GM12878 (cell line): ENCODE results near the gene NID1. TPM values are rescaled to one million over a fixed set of nuclear protein-coding genes. Genes with fewer than 3 reads are reported as not detected.

Experiments used
- ATAC-seq: fragments of 200-7000 bp; cut with Tn5 transposase; 3 replicates; pipeline ENCODE4 v1.9.1; 2020; ENCODE audit warnings: mild to moderate bottlenecking, moderate library complexity
- BruUV-seq: library from RNA; stranded (reverse); fragments of 400-500 nt; replicated peaks from 2 replicates; lab custom pipeline; 2021; lab: Mats Ljungman, UMichigan
- CTCF ChIA-PET: fragments of 300-600 bp; sonication (Branson Sonifier 250); formaldehyde crosslinking; extraction: SDS; loops from one replicate; lab custom pipeline; 2021; ENCODE audit warnings: inconsistent platforms; lab: Yijun Ruan, JAX
- POLR2A ChIA-PET: fragments of 350-600 bp; formaldehyde crosslinking; extraction: SDS; loops from one replicate; lab custom pipeline; 2021; ENCODE audit warnings: inconsistent platforms; lab: Charles Lee
- RAD21 ChIA-PET: fragments of 300-600 bp; sonication (Branson Sonifier 250); formaldehyde crosslinking; loops from one replicate; lab custom pipeline; 2023; ENCODE audit warnings: antibody characterized with exemption; ENCODE audit not compliant: unreplicated experiment; lab: Charles Lee
- SMC1A ChIA-PET: fragments of 300-600 bp; sonication (Branson Sonifier 250); formaldehyde crosslinking; loops from one replicate; lab custom pipeline; 2023; ENCODE audit not compliant: unreplicated experiment, uncharacterized antibody; lab: Charles Lee
- DNase-seq: peaks from one replicate; pipeline ENCODE4 v3.0.0-alpha.2; 2011; ENCODE audit warnings: low read depth, low spot score
- FAIRE-seq: peaks from 3 replicates; lab custom pipeline; 2011; peaks lifted over from hg19 to GRCh38; lab: Jason Lieb, UNC
- H2AFZ ChIP-seq: 2 replicates; pipeline ENCODE4 v1.6.0; 2011; ENCODE audit warnings: low read depth, low read length, control low read depth; ENCODE audit not compliant: control insufficient read depth
- H3K27ac ChIP-seq: 2 replicates; pipeline ENCODE4 v1.5.1; 2011; ENCODE audit warnings: control low read depth; ENCODE audit not compliant: control insufficient read depth, insufficient read depth
- H3K27me3 ChIP-seq, 2 experiments: replicated peaks in 1 of 2; 2 replicates each; pipeline versions ENCODE4 v1.6.0 to v1.6.1; 2011; ENCODE audit warnings: low read length in 1 of 2; ENCODE audit not compliant: control insufficient read depth in 2 of 2, insufficient read depth in 2 of 2
- H3K36me3 ChIP-seq, 2 experiments: 2 replicates each; pipeline ENCODE4 v1.5.1; 2011; ENCODE audit warnings: low read length in 1 of 2; ENCODE audit not compliant: control insufficient read depth in 2 of 2, insufficient read depth in 2 of 2
- H3K4me1 ChIP-seq: 2 replicates; pipeline ENCODE4 v1.6.1; 2011; ENCODE audit warnings: mild to moderate bottlenecking, low read length, moderate library complexity, mixed read lengths; ENCODE audit not compliant: control insufficient read depth, insufficient read depth
- H3K4me2 ChIP-seq: 2 replicates; pipeline ENCODE4 v1.6.0; 2011; ENCODE audit warnings: control low read depth; ENCODE audit not compliant: control insufficient read depth, insufficient read depth
- H3K4me3 ChIP-seq: fragments of 200-600 bp; sonication (generic); 2 replicates; pipeline ENCODE4 v1.5.1; 2016
- H3K79me2 ChIP-seq: 2 replicates; pipeline ENCODE4 v1.6.0; 2011; ENCODE audit warnings: low read length; ENCODE audit not compliant: control insufficient read depth, insufficient read depth
- H3K9ac ChIP-seq: 2 replicates; pipeline ENCODE4 v1.8.0; 2011; ENCODE audit warnings: low read length, control low read depth, mixed read lengths; ENCODE audit not compliant: control insufficient read depth, insufficient read depth
- H3K9me3 ChIP-seq: replicated peaks from 3 replicates; pipeline ENCODE4 v1.5.1; 2011; ENCODE audit warnings: mild to moderate bottlenecking, low read length; ENCODE audit not compliant: control insufficient read depth, insufficient read depth
- H4K20me1 ChIP-seq: 2 replicates; pipeline ENCODE4 v1.6.0; 2011; ENCODE audit not compliant: control insufficient read depth, insufficient read depth
- ASH2L ChIP-seq: fragments of 300-600, 200-600 bp; sonication (generic); IDR thresholded peaks from 2 replicates; pipeline ENCODE4 v1.6.1; 2017; ENCODE audit warnings: low read depth, mild to moderate bottlenecking, borderline replicate concordance
- BMI1 ChIP-seq: fragments of 450-650 bp; IDR thresholded peaks from 2 replicates; pipeline ENCODE4 v1.6.1; 2016; ENCODE audit warnings: mild to moderate bottlenecking, moderate library complexity, borderline replicate concordance
- CEBPB ChIP-seq, 2 experiments: fragments of 150-350 bp in 1 of 2; IDR thresholded peaks; 2 replicates each; pipeline ENCODE4 v1.6.1; 2012 to 2014; ENCODE audit warnings: low read depth in 2 of 2, low read length in 2 of 2, borderline replicate concordance in 1 of 2, inconsistent platforms in 1 of 2
- JUND ChIP-seq: IDR thresholded peaks from 2 replicates; pipeline ENCODE4 v1.6.1; 2012; ENCODE audit warnings: low read depth, mild to moderate bottlenecking, low read length, improper control_type of control experiment, moderate library complexity
- NFYB ChIP-seq: IDR thresholded peaks from 2 replicates; pipeline ENCODE4 v1.6.1; 2011; ENCODE audit warnings: low read depth, mild to moderate bottlenecking, low read length, improper control_type of control experiment, moderate library complexity; ENCODE audit not compliant: insufficient read depth
- NR2F1 ChIP-seq: fragments of 450-650 bp; conservative IDR thresholded peaks from 2 replicates; pipeline ENCODE4 v1.6.1; 2017; ENCODE audit warnings: mild to moderate bottlenecking
- PAX5 ChIP-seq: IDR thresholded peaks from 2 replicates; pipeline ENCODE4 v1.6.1; 2011; ENCODE audit warnings: low read depth, low read length, borderline replicate concordance
- POLR2AphosphoS5 ChIP-seq: IDR thresholded peaks from 2 replicates; pipeline ENCODE4 v1.6.1; 2011; ENCODE audit warnings: mild to moderate bottlenecking, low read length, inconsistent platforms
- SRF ChIP-seq, 2 experiments: IDR thresholded peaks; 2 replicates each; pipeline ENCODE4 v1.6.1; 2011; ENCODE audit warnings: low read depth in 2 of 2, low read length in 2 of 2, mild to moderate bottlenecking in 1 of 2, moderate library complexity in 1 of 2
- TCF12 ChIP-seq: IDR thresholded peaks from 2 replicates; pipeline ENCODE4 v1.6.1; 2011; ENCODE audit warnings: low read depth, mild to moderate bottlenecking, low read length
- WGBS: methylation state at CpG from one replicate; pipeline ENCODE4 v1.1.6; 2016; ENCODE audit warnings: low lambda C conversion rate; ENCODE audit not compliant: insufficient replicate concordance, insufficient coverage; ENCODE audit errors: missing lambda C conversion rate; 5-methylcytosine and 5-hydroxymethylcytosine counted together
- in situ Hi-C: fragments of 300-500 bp; cut with MboI; formaldehyde crosslinking; loops from 9 replicates; pipeline ENCODE4 v1.14.3; 2018; ENCODE audit warnings: mixed read lengths
- intact Hi-C: fragments of 100-400 bp; cut with micrococcal nuclease; formaldehyde crosslinking; loops from one replicate; pipeline ENCODE4 v1.14.2; 2022; ENCODE audit not compliant: unreplicated experiment
- polyA plus RNA-seq, 11 experiments: library from polyadenylated mRNA; depleted of rRNA in 4 of 11; unstranded in 6 of 11; stranded (reverse) in 5 of 11; fragments of >200 nt; fragmentation: Nextera tagmentation in 4 of 11; fragmentation: Illumina TruSeq in 1 of 11; extraction: Ambion mirVana in 4 of 11; extraction: Trizol in 1 of 11; gene quantifications; 1 replicate in 1 of 11; 2 replicates in 10 of 11; pipeline versions ENCODE4 v1.2.1 to v1.2.3, GENCODE V29; 2011 to 2016; ENCODE audit warnings: inconsistent platforms in 2 of 11, missing spikeins in 2 of 11, low read depth in 1 of 11
- total RNA-seq, 4 experiments: library from RNA; depleted of rRNA in 3 of 4; stranded (reverse); fragments of >200 nt in 3 of 4; fragmentation: Illumina TruSeq in 1 of 4; extraction: Trizol in 1 of 4; gene quantifications; 2 replicates each; pipeline versions ENCODE4 v1.2.1 to v1.2.3, GENCODE V29; 2013 to 2021

The NID1 gene
- total and polyA plus RNA-seq, 10 of the 15 experiments (the other 5 are each of a cell fraction or from before 2014, with no cell fraction given), result 4.2 to 25.7 (median 11.3) TPM

GRCh38 chr1:236045771-236046170 lies 19.1 kb downstream of the NID1 start:
- no peak for DNase-seq
- Histone ChIP-seq H2AFZ (no peak overlapping the region), H3K27me3 (no peaks in the 10 kb centered on the region), H3K36me3 (peaks cover 0 to 1% of the 10 kb centered on the region in 2 experiments; a peak in 3 of 4 replicates), H4K20me1 (no peaks in the 10 kb centered on the region), H3K9me3 (peaks cover 1% of the 10 kb centered on the region; the same call in 2 of the 3 replicates), H3K79me2 (no peaks in the 10 kb centered on the region), H3K27ac (no peak overlapping the region), H3K4me2 (no peak overlapping the region), H3K9ac (no peak overlapping the region), H3K4me1 (no peaks in the 10 kb centered on the region), H3K4me3 (no peak overlapping the region)
- no TSS peak for BruUV-seq
- ChIA-PET CTCF (no interaction called here), SMC1A (interaction anchor here (0.5 kb wide), 1 partner anchor 555 kb away, joined by 3 read pairs; no protein-coding TSS in a partner anchor), RAD21 (no interaction called here), POLR2A (interaction anchor here (0.6 kb wide), 1 partner anchor 233 kb away, joined by 3 read pairs; no protein-coding TSS in a partner anchor)
- WGBS, result 84% methylated on average over 5 of the region's 5 CpGs
- ATAC-seq, result no peak
- intact Hi-C loops, result no loop called here
- TF ChIP-seq CEBPB (IDR thresholded peaks at IDR 0.05; ENCODE audit: borderline replicate concordance in 1 of 2, low read depth in 2 of 2, low read length in 2 of 2), result no peak
- TF ChIP-seq PAX5, result no peak
- TF ChIP-seq NR2F1, result no peak
- no peak for TF ChIP-seq NFYB
- no peak for TF ChIP-seq POLR2AphosphoS5
- TF ChIP-seq JUND, result no peak
- no peak for TF ChIP-seq BMI1
- TF ChIP-seq SRF (IDR thresholded peaks at IDR 0.05; ENCODE audit: low read depth in 2 of 2, low read length in 2 of 2), result no peak
- TF ChIP-seq ASH2L, result no peak
- no peak for TF ChIP-seq TCF12
- in situ Hi-C loops, result no loop called here
- no peak for FAIRE-seq
